HEK293 (cell line): ENCODE data around the gene DGCR6L.
"Not testable (repeated sequence)": the region's sequence is repeated elsewhere in the genome, so short reads cannot be mapped to it uniquely, and the experiment has no call there.

Source experiments
- CTCF ChIP-seq: fragments of 450-650 bp; formaldehyde crosslinking; IDR thresholded peaks from 2 replicates; pipeline ENCODE4 v1.5.1; 2016; ENCODE audit warnings: missing biosample characterization, missing genetic modification characterization
- REST ChIP-seq: fragments of 450-650 bp; formaldehyde crosslinking; IDR thresholded peaks from 2 replicates; pipeline ENCODE4 v1.5.1; 2016; ENCODE audit warnings: missing biosample characterization, missing genetic modification characterization
- ZFP41 ChIP-seq: fragments of 450-650 bp; formaldehyde crosslinking; IDR thresholded peaks from 2 replicates; pipeline ENCODE4 v1.5.1; 2016; ENCODE audit warnings: missing biosample characterization, missing genetic modification characterization, borderline replicate concordance
- ZNF341 ChIP-seq: fragments of 450-650 bp; formaldehyde crosslinking; IDR thresholded peaks from 2 replicates; pipeline ENCODE4; 2016; ENCODE audit warnings: low read depth, missing biosample characterization, missing genetic modification characterization
- ZNF549 ChIP-seq: fragments of 450-650 bp; IDR thresholded peaks from 2 replicates; pipeline ENCODE4 v1.5.1; 2018; ENCODE audit warnings: missing biosample characterization, missing genetic modification characterization, mild to moderate bottlenecking, inconsistent platforms, moderate library complexity
- ZNF777 ChIP-seq: fragments of 450-650 bp; formaldehyde crosslinking; IDR thresholded peaks from 2 replicates; pipeline ENCODE4 v1.5.1; 2017; ENCODE audit warnings: missing biosample characterization, missing genetic modification characterization, borderline replicate concordance

- TF ChIP-seq CTCF (tag by site-specific recombination); ZFP41; ZNF777 (tag by site-specific recombination); ZNF341; REST; ZNF549: not testable (repeated sequence)
These were observed 13.0 kb downstream of the DGCR6L start for GRCh38 chr22:20306646-20307447.
